Lower leg skin (tissue), 3 donors: ENCODE data around the gene RAB27B.

Source experiments
- CTCF ChIP-seq, 3 donors: fragments of 450-650 bp; IDR thresholded peaks; one replicate each; pipeline ENCODE4 v1.5.1; 2016; ENCODE audit warnings: antibody characterized with exemption in 3 of 3, mild to moderate bottlenecking in 3 of 3, moderate library complexity in 2 of 3
- POLR2A ChIP-seq, 2 donors: fragments of 450-650 bp; IDR thresholded peaks; one replicate each; pipeline ENCODE4 v1.6.1; 2016 to 2017; ENCODE audit warnings: antibody characterized with exemption in 2 of 2, mild to moderate bottlenecking in 1 of 2, moderate library complexity in 1 of 2

GRCh38 chr18:54791657-54792056 is 36.6 kb upstream of the RAB27B start:
- TF ChIP-seq CTCF (IDR thresholded peaks at IDR 0.05) (no peak), POLR2A (IDR thresholded peaks at IDR 0.05) (no peak)
